A549 treated with dexamethasone at 1 μM for 4 hours (cell line): ENCODE data around the gene OR6B1. TPM values are rescaled to one million over a fixed set of nuclear protein-coding genes. Genes with fewer than 3 reads are reported as not detected.

Experiments
- total RNA-seq: library from RNA; stranded (reverse); fragments of 200-300 nt; extraction: Qiagen RNA extraction; gene quantifications from 5 replicates; pipeline ENCODE4 v1.2.3, GENCODE V29; 2022

OR6B1 gene
- total RNA-seq, result not detected in 5 replicates

GRCh38 chr7:144000020-144000419, at the start of gene OR6B1:
Gene OR6B1, plus strand, starts transcription at chr7:144000320. Its CDS starts 3,677 bp downstream, at chr7:144003997.

GRCh38 chr7:143954544-143954943, 45.6 kb upstream of the OR6B1 start, which contains the start of gene OR2F1:
Gene OR2F1, plus strand, starts transcription at chr7:143954844. Its CDS starts 5,127 bp downstream, at chr7:143959971.

GRCh38 chr7:144048648-144049047, 48.5 kb downstream of the OR6B1 start, which contains the start of gene OR2A5:
Gene OR2A5, plus strand, starts transcription at chr7:144048948. Its CDS starts 1,454 bp downstream, at chr7:144050402.

Other genes starting within 250 kb of the OR6B1 start
- gene CTAGE6, start 242.6 kb upstream of the OR6B1 start, total RNA-seq, result not detected in 5 replicates
- gene TCAF1, start 98.1 kb upstream of the OR6B1 start, total RNA-seq, result 14.0 to 20.9 TPM (median 18.3 TPM) in 5 replicates
- not detected in 5 replicates for gene OR2F2, start 65.1 kb upstream of the OR6B1 start, total RNA-seq
- gene OR2F1, start 45.5 kb upstream of the OR6B1 start, total RNA-seq, result not detected in 5 replicates
- gene OR2A5, start 48.6 kb downstream of the OR6B1 start, total RNA-seq, result not detected in 5 replicates
- not detected in 5 replicates for gene OR2A25, start 69.5 kb downstream of the OR6B1 start, total RNA-seq
- gene OR2A12, start 86.0 kb downstream of the OR6B1 start, total RNA-seq, result not detected in 5 replicates
- not detected in 5 replicates for gene OR2A2, start 109.3 kb downstream of the OR6B1 start, total RNA-seq
- gene OR2A14, start 122.9 kb downstream of the OR6B1 start, total RNA-seq, result not detected in 5 replicates
- 0.05 TPM in 2 of 5 replicates, not detected in the others for gene CTAGE4, start 183.1 kb downstream of the OR6B1 start, total RNA-seq
- 0.37 to 0.68 TPM (median 0.46 TPM) in 5 replicates for gene ARHGEF35, start 195.5 kb downstream of the OR6B1 start, total RNA-seq
- not detected in 5 replicates for gene OR2A42, start 239.3 kb downstream of the OR6B1 start, total RNA-seq